ENCODE results near the gene PRPF39. TPM values are rescaled to one million over a fixed set of nuclear protein-coding genes. Genes with fewer than 3 reads are reported as not detected.

Gene PRPF39
- total and polyA plus RNA-seq, 10 of the 15 experiments (the other 5 are each of a cell fraction or from before 2014, with no cell fraction given) = 22.1 to 91.7 (median 36.9) TPM

GRCh38 chr14:45083976-45084722 is at the start of gene PRPF39 (continued):
- no peak for TF ChIP-seq CUX1 (IDR thresholded peaks at IDR 0.05; ENCODE audit: insufficient replicate concordance, low read depth, low read length)
- TF ChIP-seq RFX5 (IDR thresholded peaks at IDR 0.05; ENCODE audit: low read depth, low read length) = no peak
- TF ChIP-seq ZBTB4 (CRISPR knock-in tag; IDR thresholded peaks at IDR 0.05) = no peak
- peak; percentile 99 for TF ChIP-seq POLR2A (IDR thresholded peaks at IDR 0.05; ENCODE audit: low read depth, low read length)
- TF ChIP-seq MTA2 (IDR thresholded peaks at IDR 0.05; ENCODE audit: low read depth) = no peak
- no peak for TF ChIP-seq DPF2 (IDR thresholded peaks at IDR 0.05)
- TF ChIP-seq JUND (IDR thresholded peaks at IDR 0.05; ENCODE audit: low read depth, low read length) = no peak
- no peak for TF ChIP-seq PKNOX1 (IDR thresholded peaks at IDR 0.05)
- TF ChIP-seq MEF2A (IDR thresholded peaks at IDR 0.05; ENCODE audit: insufficient read depth, low read depth, low read length) = no peak
- no peak for TF ChIP-seq STAT3 (IDR thresholded peaks at IDR 0.05; ENCODE audit: low read depth, low read length)
- TF ChIP-seq E2F4 (IDR thresholded peaks at IDR 0.05; ENCODE audit: low read depth, low read length) = peak; percentile 63; the same call in 1 of the 2 replicates
- TF ChIP-seq TARDBP (IDR thresholded peaks at IDR 0.05; ENCODE audit: borderline replicate concordance) = no peak
- TF ChIP-seq EGR1 (IDR thresholded peaks at IDR 0.05; ENCODE audit: borderline replicate concordance in 1 of 2, low read depth in 2 of 2, low read length in 2 of 2) = peak in 1 of 2 experiments; percentile 80; a peak in 2 of 3 replicates
- no peak for TF ChIP-seq TCF7 (IDR thresholded peaks at IDR 0.05; ENCODE audit: borderline replicate concordance)
- peak; percentile 76; the same call in 1 of the 2 replicates for TF ChIP-seq RB1 (IDR thresholded peaks at IDR 0.05; ENCODE audit: borderline replicate concordance)
- 0 out of 2 replicates have a peak, but pooled peaks have one; percentile 29 for TF ChIP-seq GATAD2B (conservative IDR thresholded peaks at IDR 0.05; ENCODE audit: low read depth)
- peak; percentile 60; the same call in 1 of the 2 replicates for TF ChIP-seq MLLT1 (IDR thresholded peaks at IDR 0.05)
